ENCODE results near the gene NBPF15.
A peak's percentile ranks its signal among the peaks of the same experiment; 100 is the strongest.
"Not testable (repeated sequence)": the region's sequence is repeated elsewhere in the genome, so short reads cannot be mapped to it uniquely, and the experiment has no call there.

Gene NBPF15

GRCh38 chr1:144461136-144461759 lies at the start of gene NBPF15:
TSS of gene NBPF15 (minus strand) at chr1:144461669. CDS start at chr1:144440003, 21,666 bp downstream.
- DNase-seq (ENCODE audit: low spot score) = not testable (repeated sequence)

- DNase-seq (ENCODE audit: low spot score) = not testable (repeated sequence)
These were observed 35.0 kb upstream of the NBPF15 start for GRCh38 chr1:144496429-144496828.

- not testable (repeated sequence) for DNase-seq (ENCODE audit: low spot score)
These were observed 32.7 kb upstream of the NBPF15 start for GRCh38 chr1:144494130-144494529.

GRCh38 chr1:144490394-144490793 lies 28.9 kb upstream of the NBPF15 start:
- not testable (repeated sequence) for DNase-seq (ENCODE audit: low spot score)

- not testable (repeated sequence) for DNase-seq (ENCODE audit: low spot score)
These were observed 25.5 kb upstream of the NBPF15 start for GRCh38 chr1:144487002-144487401.

- not testable (repeated sequence) for DNase-seq (ENCODE audit: low spot score)
These were observed 23.9 kb upstream of the NBPF15 start for GRCh38 chr1:144485048-144485993.

GRCh38 chr1:144473897-144474296 lies 12.4 kb upstream of the NBPF15 start:
- not testable (repeated sequence) for DNase-seq (ENCODE audit: low spot score)

- DNase-seq (ENCODE audit: low spot score) = not testable (repeated sequence)
These were observed 10.0 kb upstream of the NBPF15 start for GRCh38 chr1:144471434-144471833.

- not testable (repeated sequence) for DNase-seq (ENCODE audit: low spot score)
These were observed 309 bp upstream of the NBPF15 start for GRCh38 chr1:144461778-144462177.

- DNase-seq (ENCODE audit: low spot score) = not testable (repeated sequence)
These were observed 783 bp downstream of the NBPF15 start for GRCh38 chr1:144460686-144461085.

GRCh38 chr1:144442402-144442801 lies 19.1 kb downstream of the NBPF15 start:
- not testable (repeated sequence) for DNase-seq (ENCODE audit: low spot score)

- not testable (repeated sequence) for DNase-seq (ENCODE audit: low spot score)
These were observed 21.7 kb downstream of the NBPF15 start for GRCh38 chr1:144439737-144440136.

GRCh38 chr1:144418891-144419694 lies 42.4 kb downstream of the NBPF15 start:
- not testable (repeated sequence) for DNase-seq (ENCODE audit: low spot score)

- not testable (repeated sequence) for DNase-seq (ENCODE audit: low spot score)
These were observed 47.9 kb downstream of the NBPF15 start for GRCh38 chr1:144413404-144414118.

- DNase-seq (ENCODE audit: low spot score) = peak; percentile 61
These were observed 48.7 kb downstream of the NBPF15 start for GRCh38 chr1:144412491-144413403.

GRCh38 chr1:144412068-144412471 lies 49.4 kb downstream of the NBPF15 start:
- DNase-seq (ENCODE audit: low spot score) = not testable (repeated sequence)

- not testable (repeated sequence) for DNase-seq (ENCODE audit: low spot score)
These were observed 58.7 kb downstream of the NBPF15 start for GRCh38 chr1:144402807-144403206.

GRCh38 chr1:144371651-144372050 lies 89.8 kb downstream of the NBPF15 start:
- not testable (repeated sequence) for DNase-seq (ENCODE audit: low spot score)

All from AG20443 (cell line).